WERI-Rb-1 (cell line): ENCODE measurements around the gene OR10A7.

Source experiments
- DNase-seq: peaks from one replicate; pipeline ENCODE4 v3.0.0-alpha.2; 2020
- H3K27ac ChIP-seq: fragments of 250-450 bp; sonication (Bioruptor Pico); 2 replicates; pipeline ENCODE4 v1.5.1; 2020; ENCODE audit warnings: mild to moderate bottlenecking, moderate library complexity
- H3K27me3 ChIP-seq: fragments of 250-450 bp; sonication (Bioruptor Pico); 2 replicates; pipeline ENCODE4 v1.5.1; 2021; ENCODE audit warnings: mild to moderate bottlenecking, low read depth, moderate library complexity; ENCODE audit not compliant: insufficient read depth, severe bottlenecking
- H3K36me3 ChIP-seq: fragments of 250-450 bp; sonication (Bioruptor Pico); 2 replicates; pipeline ENCODE4 v1.5.1; 2020; ENCODE audit warnings: mild to moderate bottlenecking, moderate library complexity
- H3K4me3 ChIP-seq: 2 replicates; pipeline ENCODE4 v1.5.1; 2011; ENCODE audit warnings: low read depth, mild to moderate bottlenecking, control low read depth, low read length
- H3K9me3 ChIP-seq: fragments of 250-450 bp; sonication (Bioruptor Pico); 2 replicates; pipeline ENCODE4 v1.5.1; 2021; ENCODE audit warnings: mild to moderate bottlenecking, moderate library complexity; ENCODE audit not compliant: severe bottlenecking
- CTCF ChIP-seq: IDR thresholded peaks from 2 replicates; pipeline ENCODE4 v1.5.1; 2011; ENCODE audit warnings: low read depth, mild to moderate bottlenecking, control low read depth, inconsistent platforms, low read length

The OR10A7 gene

GRCh38 chr12:55250944-55251343 lies 30.1 kb downstream of the OR10A7 start:
- Histone ChIP-seq H3K36me3 (no peaks in the 10 kb centered on the region), H3K27ac (no peak overlapping the region), H3K4me3 (no peak overlapping the region), H3K9me3 (no peaks in the 10 kb centered on the region), H3K27me3 (peaks cover 42% of the 10 kb centered on the region)
- DNase-seq: no peak
- no peak for TF ChIP-seq CTCF

GRCh38 chr12:55253281-55253680 lies 32.5 kb downstream of the OR10A7 start:
- H3K9me3 ChIP-seq: no peaks in the 10 kb centered on the region
- peaks cover 38% of the 10 kb centered on the region for H3K27me3 ChIP-seq
- no peak for DNase-seq
- TF ChIP-seq CTCF: no peak
- H3K4me3 ChIP-seq: no peak overlapping the region
- H3K27ac ChIP-seq: no peak overlapping the region
- H3K36me3 ChIP-seq: no peaks in the 10 kb centered on the region

GRCh38 chr12:55256831-55257230 lies 36.0 kb downstream of the OR10A7 start:
- H3K4me3 ChIP-seq: no peak overlapping the region
- no peaks in the 10 kb centered on the region for H3K9me3 ChIP-seq
- no peak for DNase-seq
- no peak for TF ChIP-seq CTCF
- peaks cover 25% of the 10 kb centered on the region for H3K27me3 ChIP-seq
- H3K27ac ChIP-seq: no peak overlapping the region
- no peaks in the 10 kb centered on the region for H3K36me3 ChIP-seq

- no peak for TF ChIP-seq CTCF
- peaks cover 24% of the 10 kb centered on the region for H3K27me3 ChIP-seq
These were observed 37.5 kb downstream of the OR10A7 start for GRCh38 chr12:55258303-55258702.

More at GRCh38 chr12:55258303-55258702, 37.5 kb downstream of the OR10A7 start:
- no peaks in the 10 kb centered on the region for H3K9me3 ChIP-seq
- no peak for DNase-seq
- no peaks in the 10 kb centered on the region for H3K36me3 ChIP-seq
- H3K4me3 ChIP-seq: no peak overlapping the region
- H3K27ac ChIP-seq: no peak overlapping the region
